ENCODE data around the gene FCHSD1. TPM values are rescaled to one million over a fixed set of nuclear protein-coding genes. Genes with fewer than 3 reads are reported as not detected.

Gene FCHSD1
- total RNA-seq, 1 experiment from 2014 or later = 41.4 TPM

DNA sequence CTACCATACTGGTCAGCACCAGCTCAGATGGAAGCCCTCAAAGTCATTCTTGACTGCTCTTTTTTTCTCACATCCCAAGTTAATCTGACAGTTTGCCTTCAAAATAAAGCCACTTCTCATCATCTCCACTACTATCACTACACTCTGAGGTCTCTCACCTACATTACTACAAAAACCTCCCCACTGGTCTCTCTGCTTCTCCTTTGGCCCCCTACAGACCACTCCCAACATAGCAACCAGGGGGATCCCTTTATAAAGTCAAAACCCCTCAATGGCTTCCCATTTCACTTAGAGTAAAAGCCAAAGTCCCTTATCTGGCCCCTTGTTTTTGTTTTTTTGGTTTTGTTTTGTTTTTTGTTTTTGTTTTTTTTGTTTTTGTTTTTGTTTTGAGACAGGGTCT is 26.2 kb upstream of the FCHSD1 start:
- CTCF ChIA-PET = no interaction called here
- H3K9me3 Mint-ChIP-seq (ENCODE audit: low read depth, unreplicated experiment) = no peaks in the 10 kb centered on the region
- intact Hi-C loops (cut with micrococcal nuclease; ENCODE audit: unreplicated experiment) = no loop called here
- H3K27ac Mint-ChIP-seq (ENCODE audit: unreplicated experiment) = no peak overlapping the region
- DNase-seq = no peak
- no peaks in the 10 kb centered on the region for H3K27me3 Mint-ChIP-seq (ENCODE audit: unreplicated experiment)
- H3K4me1 Mint-ChIP-seq (ENCODE audit: low read depth, unreplicated experiment) = peaks cover 12% of the 10 kb centered on the region
- no peak overlapping the region for H3K4me3 Mint-ChIP-seq (ENCODE audit: low read depth, unreplicated experiment)
- no TSS peak for BruUV-seq (replicated peaks)
- TF ChIP-seq, protein P1, sequence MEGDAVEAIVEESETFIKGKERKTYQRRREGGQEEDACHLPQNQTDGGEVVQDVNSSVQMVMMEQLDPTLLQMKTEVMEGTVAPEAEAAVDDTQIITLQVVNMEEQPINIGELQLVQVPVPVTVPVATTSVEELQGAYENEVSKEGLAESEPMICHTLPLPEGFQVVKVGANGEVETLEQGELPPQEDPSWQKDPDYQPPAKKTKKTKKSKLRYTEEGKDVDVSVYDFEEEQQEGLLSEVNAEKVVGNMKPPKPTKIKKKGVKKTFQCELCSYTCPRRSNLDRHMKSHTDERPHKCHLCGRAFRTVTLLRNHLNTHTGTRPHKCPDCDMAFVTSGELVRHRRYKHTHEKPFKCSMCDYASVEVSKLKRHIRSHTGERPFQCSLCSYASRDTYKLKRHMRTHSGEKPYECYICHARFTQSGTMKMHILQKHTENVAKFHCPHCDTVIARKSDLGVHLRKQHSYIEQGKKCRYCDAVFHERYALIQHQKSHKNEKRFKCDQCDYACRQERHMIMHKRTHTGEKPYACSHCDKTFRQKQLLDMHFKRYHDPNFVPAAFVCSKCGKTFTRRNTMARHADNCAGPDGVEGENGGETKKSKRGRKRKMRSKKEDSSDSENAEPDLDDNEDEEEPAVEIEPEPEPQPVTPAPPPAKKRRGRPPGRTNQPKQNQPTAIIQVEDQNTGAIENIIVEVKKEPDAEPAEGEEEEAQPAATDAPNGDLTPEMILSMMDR (IDR thresholded peaks at IDR 0.05; ENCODE audit: unreplicated experiment) = peak; percentile 36
- peaks cover 20% of the 10 kb centered on the region for H3K36me3 Mint-ChIP-seq (ENCODE audit: insufficient read depth, unreplicated experiment)

DNA sequence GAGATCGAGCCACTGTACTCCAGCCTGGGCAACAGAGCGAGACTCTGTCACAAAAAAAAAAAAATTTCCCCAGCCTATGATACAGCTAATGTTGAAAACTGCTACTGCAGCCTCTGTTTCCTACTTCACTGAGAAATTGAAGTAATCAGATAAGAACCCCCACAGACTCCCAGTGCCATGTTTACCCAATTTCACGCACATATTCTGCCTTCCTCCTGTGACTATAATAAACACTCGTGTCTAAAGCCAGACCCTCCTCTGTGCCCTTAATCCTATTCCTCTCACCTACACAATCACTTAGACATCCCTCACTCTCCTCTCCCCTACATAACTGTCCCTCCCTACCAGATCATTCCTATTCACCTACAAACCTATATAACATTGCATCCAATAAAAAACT is 24.5 kb upstream of the FCHSD1 start:
- intact Hi-C loops (cut with micrococcal nuclease; ENCODE audit: unreplicated experiment) = no loop called here
- TF ChIP-seq, protein P1 (IDR thresholded peaks at IDR 0.05; ENCODE audit: unreplicated experiment) = no peak
- CTCF ChIA-PET = no interaction called here

DNA sequence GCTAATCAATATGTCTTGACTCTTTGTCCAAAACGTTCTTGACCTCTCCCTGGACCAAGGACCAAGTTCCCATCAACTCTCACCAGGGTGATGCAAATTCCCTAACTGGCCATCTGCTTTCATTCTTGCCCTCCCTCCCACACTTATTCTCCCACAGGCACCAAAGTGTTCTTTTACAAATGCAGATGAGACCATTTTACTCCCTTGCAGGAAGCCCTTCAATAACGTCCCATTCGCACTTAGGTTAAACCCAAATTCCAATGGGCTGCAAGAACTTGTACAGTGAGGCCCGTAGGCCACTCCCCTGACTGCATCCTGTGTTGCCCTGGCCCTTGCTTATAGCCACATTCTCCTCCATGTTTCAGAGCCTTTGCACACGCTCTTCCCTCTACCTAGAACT is 23.5 kb upstream of the FCHSD1 start:
- peaks cover 6% of the 10 kb centered on the region for H3K36me3 Mint-ChIP-seq (ENCODE audit: insufficient read depth, unreplicated experiment)
- TF ChIP-seq, protein P1 (IDR thresholded peaks at IDR 0.05; ENCODE audit: unreplicated experiment) = no peak
- no peak overlapping the region for H3K4me3 Mint-ChIP-seq (ENCODE audit: low read depth, unreplicated experiment)
- H3K9me3 Mint-ChIP-seq (ENCODE audit: low read depth, unreplicated experiment) = no peaks in the 10 kb centered on the region
- H3K27me3 Mint-ChIP-seq (ENCODE audit: unreplicated experiment) = no peaks in the 10 kb centered on the region
- BruUV-seq (replicated peaks) = no TSS peak
- no peaks in the 10 kb centered on the region for H3K4me1 Mint-ChIP-seq (ENCODE audit: low read depth, unreplicated experiment)
- no peak for DNase-seq
- CTCF ChIA-PET = no interaction called here
- H3K27ac Mint-ChIP-seq (ENCODE audit: unreplicated experiment) = no peak overlapping the region
- intact Hi-C loops (cut with micrococcal nuclease; ENCODE audit: unreplicated experiment) = no loop called here

More for the DNA sequence above, 24.5 kb upstream of the FCHSD1 start:
- Mint-ChIP-seq H3K4me1 (ENCODE audit: low read depth, unreplicated experiment) (no peaks in the 10 kb centered on the region), H3K27me3 (ENCODE audit: unreplicated experiment) (no peaks in the 10 kb centered on the region), H3K27ac (ENCODE audit: unreplicated experiment) (no peak overlapping the region), H3K36me3 (ENCODE audit: insufficient read depth, unreplicated experiment) (peaks cover 9% of the 10 kb centered on the region), H3K9me3 (ENCODE audit: low read depth, unreplicated experiment) (no peaks in the 10 kb centered on the region), H3K4me3 (ENCODE audit: low read depth, unreplicated experiment) (no peak overlapping the region)
- no peak for DNase-seq
- no TSS peak for BruUV-seq (replicated peaks)

DNA sequence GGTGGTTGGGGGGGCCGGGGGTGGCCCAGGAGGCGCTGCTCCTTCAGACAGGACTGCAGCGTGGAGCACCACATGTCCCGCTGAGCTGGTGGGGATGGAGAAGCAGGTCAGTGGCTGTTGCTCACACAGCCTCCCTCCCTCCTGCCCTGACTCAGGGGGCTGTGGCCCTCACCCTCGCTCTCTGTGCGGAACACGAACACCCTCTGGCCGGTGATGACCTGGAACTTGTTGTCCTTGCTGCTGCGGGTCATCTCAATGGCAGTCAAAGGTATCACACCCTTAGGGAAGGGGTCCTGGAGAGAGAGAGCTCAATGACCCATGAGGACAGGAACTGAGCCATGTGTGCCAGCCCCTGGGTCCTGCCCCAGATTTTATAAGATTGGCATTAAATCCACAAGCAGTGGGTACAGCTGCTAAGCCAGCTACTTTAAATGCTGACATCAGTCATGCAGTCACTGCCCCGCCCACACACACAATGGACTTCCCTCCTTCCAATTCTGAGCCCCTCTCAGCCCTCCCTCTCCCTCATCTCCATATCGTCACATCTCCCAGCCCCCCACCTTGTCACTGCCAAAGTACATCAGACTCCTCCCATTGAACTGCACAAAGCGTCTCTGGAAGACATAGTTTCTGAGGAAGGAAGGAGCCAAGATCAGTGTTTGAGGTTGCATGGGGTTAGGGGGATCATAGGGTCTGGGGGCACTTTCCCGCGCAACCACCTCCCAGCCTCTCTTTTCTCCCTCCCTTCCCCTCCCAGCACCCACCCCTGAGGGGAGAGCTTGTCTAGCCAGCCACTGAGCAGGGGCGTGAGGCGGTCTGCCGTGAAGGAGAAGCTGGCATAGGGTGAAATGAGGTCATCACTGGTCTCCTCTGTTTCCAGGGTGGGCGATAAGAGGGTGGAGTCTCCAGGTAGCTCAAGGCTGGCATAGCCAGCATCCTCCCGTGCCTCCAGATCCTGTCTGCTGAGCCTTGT is 21.9 kb upstream of the FCHSD1 start:
- DNase-seq = no peak
- no TSS peak for BruUV-seq (replicated peaks)
- H3K9me3 Mint-ChIP-seq (ENCODE audit: low read depth, unreplicated experiment) = no peaks in the 10 kb centered on the region
- intact Hi-C loops (cut with micrococcal nuclease; ENCODE audit: unreplicated experiment) = no loop called here
- no peaks in the 10 kb centered on the region for H3K4me1 Mint-ChIP-seq (ENCODE audit: low read depth, unreplicated experiment)
- CTCF ChIA-PET = no interaction called here
- no peak overlapping the region for H3K27ac Mint-ChIP-seq (ENCODE audit: unreplicated experiment)
- H3K36me3 Mint-ChIP-seq (ENCODE audit: insufficient read depth, unreplicated experiment) = peaks cover 2% of the 10 kb centered on the region
- no peaks in the 10 kb centered on the region for H3K27me3 Mint-ChIP-seq (ENCODE audit: unreplicated experiment)
- TF ChIP-seq, protein P1 (IDR thresholded peaks at IDR 0.05; ENCODE audit: unreplicated experiment) = no peak
- no peak overlapping the region for H3K4me3 Mint-ChIP-seq (ENCODE audit: low read depth, unreplicated experiment)
